Smooth muscle cell (in vitro differentiated cells): Measurements from ENCODE around the gene UBE2G2. TPM values are rescaled to one million over a fixed set of nuclear protein-coding genes. Genes with fewer than 3 reads are reported as not detected.

Experiments used
- DNase-seq: peaks from one replicate; lab custom pipeline; 2025; ENCODE audit not compliant: unreplicated experiment; lab: John Stamatoyannopoulos, UW
- H2AFZ ChIP-seq: fragments of 200-600 bp; sonication (generic); 2 replicates; pipeline ENCODE4 v1.6.0; 2016; ENCODE audit warnings: antibody characterized with exemption, low read depth, mild to moderate bottlenecking
- H3F3A ChIP-seq: fragments of 200-600 bp; sonication (generic); 2 replicates; pipeline ENCODE4 v1.6.0; 2017; ENCODE audit warnings: antibody characterized with exemption, low read depth
- H3K27ac ChIP-seq: fragments of 200-600 bp; sonication (generic); 2 replicates; pipeline ENCODE4 v1.5.1; 2016; ENCODE audit warnings: low read depth, mild to moderate bottlenecking
- H3K27me3 ChIP-seq: fragments of 200-600 bp; sonication (generic); 2 replicates; pipeline ENCODE4 v1.6.1; 2016; ENCODE audit warnings: low read depth, mild to moderate bottlenecking
- H3K36me3 ChIP-seq: fragments of 200-600 bp; sonication (generic); 2 replicates; pipeline ENCODE4 v1.5.1; 2016; ENCODE audit warnings: low read depth
- H3K4me1 ChIP-seq: fragments of 200-600 bp; sonication (generic); 2 replicates; pipeline ENCODE4 v1.5.1; 2016; ENCODE audit warnings: low read depth
- H3K4me2 ChIP-seq: fragments of 200-600 bp; sonication (generic); 2 replicates; pipeline ENCODE4 v1.6.0; 2016; ENCODE audit warnings: mild to moderate bottlenecking
- H3K4me3 ChIP-seq: fragments of 200-600 bp; sonication (generic); 2 replicates; pipeline ENCODE4 v1.5.1; 2016; ENCODE audit warnings: mild to moderate bottlenecking
- H3K79me2 ChIP-seq: fragments of 200-600 bp; sonication (generic); 2 replicates; pipeline ENCODE4 v1.6.0; 2016; ENCODE audit warnings: low read depth, mild to moderate bottlenecking
- H3K9ac ChIP-seq: fragments of 200-600 bp; sonication (generic); 2 replicates; pipeline ENCODE4 v1.6.0; 2016; ENCODE audit warnings: low read depth
- H3K9me3 ChIP-seq: fragments of 200-600 bp; sonication (generic); replicated peaks from 2 replicates; pipeline ENCODE4 v1.5.1; 2016; ENCODE audit warnings: low read depth
- H4K20me1 ChIP-seq: fragments of 200-600 bp; sonication (generic); 2 replicates; pipeline ENCODE4 v1.6.0; 2016; ENCODE audit warnings: low read depth
- CTCF ChIP-seq: fragments of 200-600 bp; sonication (generic); IDR thresholded peaks from 2 replicates; pipeline ENCODE4 v1.5.1; 2017; ENCODE audit warnings: borderline replicate concordance, mild to moderate bottlenecking, antibody characterized with exemption; ENCODE audit not compliant: insufficient read depth, poor library complexity, severe bottlenecking
- WGBS: methylation state at CpG from one replicate; pipeline ENCODE4 v1.1.7; 2016; ENCODE audit warnings: low lambda C conversion rate; 5-methylcytosine and 5-hydroxymethylcytosine counted together
- polyA plus RNA-seq: library from polyadenylated mRNA; unstranded; fragments of >200 nt; fragmentation: Nextera tagmentation; extraction: Ambion mirVana; gene quantifications from 2 replicates; pipeline ENCODE4 v1.2.1, GENCODE V29; 2016
- total RNA-seq: library from RNA; depleted of rRNA; stranded (reverse); fragments of >200 nt; gene quantifications from 2 replicates; pipeline ENCODE4 v1.2.3, GENCODE V29; 2014

UBE2G2 gene
- total and polyA plus RNA-seq, 2 experiments from 2014 or later, result 33.1 to 34.1 TPM

DNA sequence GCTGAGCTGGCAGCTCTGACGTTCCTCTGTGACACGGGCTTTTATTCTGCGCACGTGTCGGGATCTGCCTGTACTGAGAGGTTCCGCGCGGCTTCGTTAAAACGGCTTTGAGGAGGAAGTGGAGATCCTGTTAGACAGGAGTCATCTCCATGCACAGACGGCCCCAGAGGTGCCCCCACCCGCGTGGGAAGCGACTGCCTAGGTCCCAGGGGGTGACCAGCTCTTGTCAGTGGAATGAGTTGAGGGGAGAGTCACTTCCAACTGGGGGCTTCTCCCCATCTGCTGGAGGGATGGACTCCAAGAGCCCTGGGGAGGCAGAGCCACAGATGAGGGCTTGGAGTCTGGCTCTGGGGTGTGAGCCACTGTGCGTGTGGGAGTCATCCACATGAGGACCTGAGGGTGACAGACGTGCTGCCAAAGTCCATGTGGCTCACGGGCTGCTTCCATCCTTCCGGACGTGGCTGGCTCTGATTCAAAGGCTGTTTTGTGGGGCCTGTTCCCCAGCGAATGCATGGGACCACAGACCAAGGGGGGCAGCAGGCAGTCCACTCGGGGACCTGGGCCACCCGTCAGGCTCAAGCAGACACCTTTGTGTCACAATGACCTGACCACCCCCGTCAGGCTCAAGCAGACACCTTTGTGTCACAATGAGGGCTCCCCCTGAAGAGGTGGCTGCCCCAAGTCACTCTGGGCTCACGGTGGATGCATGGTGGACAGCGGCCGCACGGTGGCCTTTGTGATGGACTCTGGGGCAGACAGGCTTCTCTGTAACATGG is 45.1 kb upstream of the UBE2G2 start:
- peaks cover 12% of the 10 kb centered on the region for H3K36me3 ChIP-seq
- no peak overlapping the region for H2AFZ ChIP-seq
- no peaks in the 10 kb centered on the region for H3K9me3 ChIP-seq
- no peaks in the 10 kb centered on the region for H3K27me3 ChIP-seq
- H3K79me2 ChIP-seq, result no peaks in the 10 kb centered on the region
- H4K20me1 ChIP-seq, result peaks cover 33% of the 10 kb centered on the region
- H3K9ac ChIP-seq, result no peak overlapping the region
- TF ChIP-seq CTCF, result no peak
- peaks cover 12% of the 10 kb centered on the region for H3K4me1 ChIP-seq
- 60% methylated on average over 27 of the region's 27 CpGs for WGBS
- H3K27ac ChIP-seq, result no peak overlapping the region
- H3K4me2 ChIP-seq, result peak overlapping the region; percentile 88
- no peak for DNase-seq
- H3F3A ChIP-seq, result peaks cover 9% of the 10 kb centered on the region
- peak overlapping the region; percentile 43 for H3K4me3 ChIP-seq

GRCh38 chr21:44846224-44846484 is 44.5 kb upstream of the UBE2G2 start:
- TF ChIP-seq CTCF, result no peak
- Histone ChIP-seq H3K9me3 (no peaks in the 10 kb centered on the region), H3K9ac (peak overlapping the region; percentile 20), H4K20me1 (peaks cover 28% of the 10 kb centered on the region), H3K27ac (no peak overlapping the region), H3K4me3 (peak overlapping the region; percentile 43), H3K36me3 (peaks cover 7% of the 10 kb centered on the region), H3F3A (peaks cover 9% of the 10 kb centered on the region), H3K4me1 (peaks cover 12% of the 10 kb centered on the region), H3K4me2 (peak overlapping the region; percentile 88), H3K27me3 (no peaks in the 10 kb centered on the region), H2AFZ (no peak overlapping the region), H3K79me2 (no peaks in the 10 kb centered on the region)
- WGBS, result 69% methylated on average over 1 of the region's 1 CpG
- no peak for DNase-seq

GRCh38 chr21:44845418-44846223 is 44.0 kb upstream of the UBE2G2 start:
- no peak overlapping the region for H2AFZ ChIP-seq
- DNase-seq, result peak; percentile 57
- H3K4me1 ChIP-seq, result peaks cover 12% of the 10 kb centered on the region
- H3K36me3 ChIP-seq, result peaks cover 7% of the 10 kb centered on the region
- peaks cover 9% of the 10 kb centered on the region for H3F3A ChIP-seq
- no peaks in the 10 kb centered on the region for H3K27me3 ChIP-seq
- peak overlapping the region; percentile 20 for H3K9ac ChIP-seq
- peak overlapping the region; percentile 88 for H3K4me2 ChIP-seq
- TF ChIP-seq CTCF, result peak; percentile 23
- no peaks in the 10 kb centered on the region for H3K9me3 ChIP-seq
- H3K79me2 ChIP-seq, result no peaks in the 10 kb centered on the region
- WGBS, result 26% methylated on average over 30 of the region's 34 CpGs
- peak overlapping the region; percentile 43 for H3K4me3 ChIP-seq
- no peak overlapping the region for H3K27ac ChIP-seq
- H4K20me1 ChIP-seq, result peaks cover 23% of the 10 kb centered on the region
